GM19397 (cell line): ENCODE data around the gene PKD1L1.
"Not testable (repeated sequence)": the region's sequence is repeated elsewhere in the genome, so short reads cannot be mapped to it uniquely, and the experiment has no call there.

Experiments
- ATAC-seq: cut with Tn5 transposase; IDR thresholded peaks from one replicate; pipeline ENCODE4 v1.9.1; 2021; ENCODE audit warnings: mild to moderate bottlenecking, moderate library complexity; ENCODE audit not compliant: unreplicated experiment

Gene PKD1L1

GRCh38 chr7:47957156-47957555 lies 8.9 kb upstream of the PKD1L1 start:
- ATAC-seq, result no peak

DNA sequence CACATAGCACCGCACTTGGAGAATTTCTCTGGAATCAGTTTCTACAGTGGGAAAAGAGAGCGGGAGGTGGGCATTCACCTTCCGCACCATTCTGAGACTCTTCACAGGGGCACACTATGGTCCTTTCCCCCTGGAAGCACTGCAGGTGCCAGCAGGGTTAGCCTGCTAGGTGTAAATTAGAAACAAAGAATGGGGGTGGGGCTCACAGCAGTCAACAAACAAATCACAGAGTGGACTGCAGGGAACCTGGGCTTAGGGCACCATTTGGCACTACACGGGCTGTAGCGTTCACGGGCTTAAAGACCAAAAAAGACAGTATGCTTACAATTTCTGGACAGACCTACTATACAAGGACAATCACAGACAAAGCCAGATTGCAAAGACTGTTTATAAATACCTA lies 8.0 kb upstream of the PKD1L1 start:
- ATAC-seq, result no peak

- ATAC-seq, result peak; percentile 24
Observed at GRCh38 chr7:47954231-47954911, 6.1 kb upstream of the PKD1L1 start.

DNA sequence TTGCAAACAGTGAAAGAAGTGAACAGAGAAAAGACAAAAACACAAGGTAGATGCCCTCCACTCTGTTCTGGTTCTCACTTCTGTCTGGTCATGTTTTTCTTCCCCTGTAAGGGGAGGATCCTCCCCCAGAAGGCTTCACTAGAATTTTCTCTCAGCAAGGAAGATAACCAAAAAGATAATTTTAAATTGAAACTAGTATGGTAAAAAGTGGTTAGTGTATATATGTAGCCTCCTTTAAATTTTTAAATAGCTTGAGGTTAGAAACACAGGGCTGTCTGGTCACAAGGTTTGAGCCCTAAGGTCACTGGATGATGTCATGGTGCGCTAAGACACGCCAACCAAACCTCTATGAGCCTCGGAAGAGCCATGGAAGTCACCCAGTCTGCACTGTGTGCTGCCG lies 5.6 kb upstream of the PKD1L1 start:
- ATAC-seq, result peak; percentile 62

GRCh38 chr7:47952224-47952623 lies 4.0 kb upstream of the PKD1L1 start:
- no peak for ATAC-seq

DNA sequence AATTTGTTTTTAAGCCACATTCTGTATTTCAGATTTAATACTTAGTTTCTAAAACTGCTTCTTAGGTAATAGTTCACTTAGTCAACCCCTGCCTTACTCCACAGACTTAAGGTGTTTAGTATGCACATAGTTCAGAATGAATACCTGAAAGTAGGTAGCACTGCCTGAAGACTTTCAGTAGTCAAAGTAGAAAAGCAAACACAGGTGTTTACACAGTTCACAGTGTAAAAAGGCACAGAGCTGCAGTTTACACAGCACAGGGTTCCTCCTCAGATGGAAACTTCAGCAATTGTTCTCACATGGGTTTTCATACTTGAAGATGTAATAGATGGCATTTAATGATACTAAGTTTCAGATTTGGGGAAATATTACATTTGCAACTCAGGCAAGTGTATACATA lies 3.1 kb upstream of the PKD1L1 start:
- ATAC-seq, result no peak

DNA sequence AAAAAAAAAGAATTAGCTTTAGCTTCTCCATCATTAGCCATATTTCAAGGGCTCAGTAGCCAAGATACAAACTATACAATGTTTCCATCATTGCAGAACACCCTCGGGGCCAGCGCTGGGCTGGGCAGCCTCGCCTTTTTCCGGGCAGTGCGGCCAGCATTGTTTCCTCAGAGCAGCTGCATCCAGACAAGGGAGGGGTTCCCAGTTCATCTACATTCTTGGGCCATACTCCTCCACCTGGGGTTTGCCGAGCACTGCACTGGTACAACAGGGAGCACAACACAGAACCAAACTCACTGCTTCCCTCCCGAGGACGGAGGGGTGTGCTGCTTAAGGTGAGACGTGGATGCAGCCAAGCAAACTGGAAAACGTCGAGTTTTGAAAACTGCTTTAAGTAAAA lies 2.4 kb upstream of the PKD1L1 start:
- no peak for ATAC-seq

DNA sequence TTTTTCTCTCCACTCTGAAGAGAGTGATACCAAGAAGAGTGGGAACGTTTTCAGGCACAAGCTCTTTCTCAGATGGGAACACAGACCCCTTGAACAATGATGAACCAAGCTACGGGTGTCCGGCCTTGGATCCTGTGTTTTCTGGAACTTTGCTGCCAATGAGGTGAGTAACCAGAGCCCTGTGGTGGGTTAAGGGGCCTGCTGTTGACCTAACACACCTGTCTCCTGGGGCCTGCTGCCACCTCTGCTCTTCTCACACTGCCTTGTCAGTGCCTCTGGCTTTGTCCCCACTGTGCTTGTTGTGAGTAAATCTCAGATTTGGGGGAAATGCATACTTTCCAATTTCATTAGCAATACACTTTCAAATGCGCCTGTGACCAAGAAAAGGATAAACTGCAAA lies 1.4 kb upstream of the PKD1L1 start:
- no peak for ATAC-seq

DNA sequence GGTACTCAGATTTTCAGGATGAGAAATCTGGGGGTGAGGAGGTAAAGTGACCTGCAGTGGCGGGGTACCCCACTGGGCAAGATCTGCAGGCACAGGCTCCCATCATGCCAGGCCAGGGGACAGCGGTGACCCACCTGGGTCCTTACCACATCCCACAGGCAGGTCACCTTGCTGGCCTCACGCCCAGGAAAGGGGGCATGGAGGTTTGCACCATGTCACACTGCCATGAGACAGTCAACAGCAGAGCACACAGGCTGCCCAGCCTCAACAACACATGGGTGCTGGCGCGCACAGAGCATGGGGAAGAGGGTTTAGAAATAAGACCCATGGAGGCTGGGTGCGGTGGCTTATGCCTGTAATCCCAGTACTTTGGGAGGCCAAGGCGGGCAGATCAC lies 914 bp downstream of the PKD1L1 start:
- no peak for ATAC-seq

GRCh38 chr7:47946581-47947354 lies 1.5 kb downstream of the PKD1L1 start:
- ATAC-seq, result no peak

DNA sequence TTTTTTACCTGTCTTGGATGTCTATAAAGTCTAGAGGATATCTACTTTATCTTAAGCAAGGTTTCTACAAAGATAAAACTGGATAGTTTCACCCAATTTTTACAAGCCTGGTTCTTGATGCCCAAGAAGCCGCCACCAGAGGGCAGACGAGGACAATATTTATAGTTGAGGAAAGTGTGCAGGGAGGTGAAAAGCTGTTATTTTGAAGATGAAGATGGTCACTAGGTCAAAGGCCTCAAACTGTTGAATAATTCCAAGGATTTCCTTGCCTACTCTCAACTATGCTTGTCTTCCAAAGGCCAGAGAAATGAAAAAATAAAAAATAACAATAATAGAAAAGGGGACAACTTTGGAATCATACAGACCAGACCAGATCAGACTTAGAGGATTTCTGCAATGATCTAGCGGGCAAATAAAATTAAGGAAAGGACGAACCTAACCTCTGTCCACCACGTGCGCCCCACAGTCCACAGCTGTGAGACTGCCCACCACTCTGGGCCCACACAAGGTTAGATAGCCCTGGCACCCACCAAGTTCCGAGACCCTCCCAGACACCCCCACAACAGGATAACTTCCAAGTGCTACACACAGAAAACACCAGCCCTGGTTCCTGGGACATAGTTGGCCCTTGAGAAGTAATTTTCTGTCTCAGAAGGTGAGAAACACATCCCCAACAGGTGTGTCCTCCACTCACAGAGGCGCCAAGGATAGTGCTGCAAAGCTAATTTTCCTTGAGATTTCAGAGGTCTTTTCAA lies 2.8 kb downstream of the PKD1L1 start:
- no peak for ATAC-seq

DNA sequence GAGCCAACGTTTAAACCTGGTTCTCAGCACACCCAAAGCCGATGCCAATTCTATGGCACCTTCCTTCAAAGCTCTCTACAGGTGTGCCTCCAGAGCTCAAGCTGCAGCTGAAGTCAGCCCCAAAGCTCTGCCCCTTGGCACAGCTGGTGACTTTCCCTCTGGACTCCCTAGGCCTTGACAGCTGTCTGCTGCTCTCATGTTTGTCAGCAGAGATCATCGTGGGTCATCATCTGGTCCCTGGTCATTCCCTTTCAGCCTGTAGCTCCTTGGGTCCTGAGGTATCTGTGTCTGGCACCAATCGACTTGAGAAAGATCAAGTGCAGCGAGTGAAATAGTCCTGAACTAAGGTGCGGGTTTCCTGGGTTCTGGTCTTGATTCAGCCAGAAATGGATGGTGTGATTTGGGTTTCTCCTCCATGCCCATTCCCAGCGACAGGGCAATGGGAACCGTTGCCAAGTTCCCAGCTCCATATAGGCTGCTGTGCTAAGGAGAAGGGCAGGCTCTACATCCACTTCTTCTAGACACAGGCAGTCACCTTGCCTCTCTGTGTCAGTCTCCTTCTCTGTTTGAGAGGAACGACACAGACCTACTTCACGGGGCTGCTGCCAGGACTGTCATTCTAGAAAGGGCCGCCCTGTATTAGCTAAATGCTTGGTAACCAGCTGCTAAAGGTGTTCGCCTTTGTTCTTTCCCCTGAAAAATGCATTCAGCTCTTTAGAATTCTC lies 3.6 kb downstream of the PKD1L1 start:
- ATAC-seq, result no peak

DNA sequence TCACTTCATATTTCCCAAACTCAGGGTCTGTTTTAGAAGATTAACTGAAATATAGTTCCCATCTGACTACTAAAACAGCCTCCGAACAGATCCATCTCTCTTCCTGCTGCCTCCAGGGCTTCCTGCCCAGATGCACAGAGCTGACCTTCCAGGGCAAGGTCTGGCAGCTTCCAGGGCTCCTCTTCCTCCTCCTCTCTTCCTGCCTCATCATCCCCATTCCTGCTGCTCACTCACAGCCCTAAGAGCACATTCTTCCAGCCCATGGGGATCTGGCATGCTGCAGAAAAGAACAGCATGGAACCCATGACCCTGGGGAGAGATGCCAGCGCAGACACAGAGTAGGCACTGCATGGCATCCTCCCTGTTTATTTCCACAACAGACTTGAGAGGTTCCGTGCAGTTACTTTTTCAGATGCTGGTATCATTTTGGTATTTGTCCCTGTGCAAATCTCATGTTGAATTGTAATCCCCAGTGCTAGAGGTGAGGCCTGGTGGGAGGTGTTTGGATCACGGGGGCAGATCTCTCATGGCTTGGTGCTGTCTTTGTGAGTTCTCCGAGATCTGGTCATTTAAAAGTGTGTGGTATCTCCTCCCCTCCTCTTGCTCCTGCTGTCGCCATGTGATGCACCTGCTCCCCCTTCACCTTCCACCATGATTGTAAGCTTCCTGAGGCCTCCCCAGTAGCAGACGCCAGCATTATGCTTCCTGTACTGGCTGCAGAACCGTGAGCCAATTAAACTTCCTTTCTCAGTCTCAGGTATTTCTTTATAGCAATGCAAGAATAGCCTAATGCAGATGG lies 4.4 kb downstream of the PKD1L1 start:
- no peak for ATAC-seq

DNA sequence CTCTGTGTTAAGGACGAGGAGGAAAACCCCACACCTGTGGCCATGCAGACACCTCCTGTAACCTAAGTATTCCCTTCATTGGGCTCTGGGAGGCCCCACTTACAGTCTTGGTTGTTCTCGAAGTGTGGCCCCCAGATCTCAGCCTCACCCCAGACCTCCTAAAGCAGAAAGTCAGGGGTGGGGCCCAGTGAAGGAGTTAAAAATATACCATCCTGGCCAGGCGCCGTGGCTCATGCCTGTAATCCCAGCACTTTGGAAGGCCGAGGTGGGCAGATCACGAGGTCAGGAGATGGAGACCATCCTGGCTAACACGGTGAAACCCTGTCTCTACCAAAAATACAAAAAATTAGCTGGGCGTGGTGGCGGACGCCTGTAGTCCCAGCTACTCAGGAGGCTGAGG lies 5.6 kb downstream of the PKD1L1 start:
- ATAC-seq, result not testable (repeated sequence)

DNA sequence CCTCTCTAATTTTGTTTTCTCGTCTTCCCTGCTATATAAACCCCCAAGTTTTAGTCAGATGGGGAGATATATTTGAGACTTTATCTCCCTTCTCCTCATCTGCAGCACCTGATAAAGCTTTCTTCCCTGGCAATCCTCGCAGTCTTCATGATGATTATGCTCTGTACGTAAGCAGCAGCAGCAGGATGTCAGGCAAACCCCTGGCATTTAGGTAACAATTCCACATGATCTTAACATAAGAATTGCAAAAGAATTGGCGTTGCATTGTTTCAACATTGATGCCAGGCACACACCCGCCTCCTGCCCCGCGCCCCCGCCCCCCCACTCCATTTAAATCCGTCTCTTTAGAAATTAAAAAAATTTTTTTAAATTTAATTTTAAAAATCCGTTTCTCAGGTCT lies 6.1 kb downstream of the PKD1L1 start:
- no peak for ATAC-seq

DNA sequence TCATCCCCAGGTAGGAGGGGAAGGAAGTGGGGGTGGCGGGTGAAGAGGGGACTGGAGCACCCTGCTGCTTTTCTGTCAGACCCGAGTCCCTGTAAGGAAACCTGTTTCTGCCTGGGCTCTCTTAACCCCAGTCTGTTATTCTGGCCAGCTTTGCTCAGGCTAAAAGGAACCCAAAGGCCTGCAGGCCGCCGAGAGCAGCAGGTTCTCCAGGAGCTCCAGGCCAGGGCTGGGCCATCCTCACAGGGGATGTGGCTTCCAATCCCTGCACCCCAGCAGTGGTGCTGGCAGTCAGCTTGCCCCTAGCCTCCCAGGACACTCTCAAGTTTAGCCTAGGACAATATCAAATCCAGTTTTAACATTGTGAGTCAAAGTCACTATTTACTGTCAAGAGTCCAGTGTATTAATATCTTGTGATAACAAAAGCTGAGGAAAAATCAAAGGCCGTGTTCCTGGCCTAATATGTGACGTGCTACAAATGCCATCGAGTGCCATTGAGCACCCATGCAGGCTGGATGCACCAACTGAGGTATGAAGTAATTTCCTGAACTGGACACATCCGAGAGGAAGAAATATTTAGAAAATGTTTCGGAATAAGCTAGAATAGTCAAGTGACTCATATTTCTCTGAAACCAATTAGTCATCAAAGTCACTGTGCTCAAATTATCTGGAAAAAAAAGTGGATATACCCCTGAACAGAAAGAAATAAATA lies 7.0 kb downstream of the PKD1L1 start:
- no peak for ATAC-seq

DNA sequence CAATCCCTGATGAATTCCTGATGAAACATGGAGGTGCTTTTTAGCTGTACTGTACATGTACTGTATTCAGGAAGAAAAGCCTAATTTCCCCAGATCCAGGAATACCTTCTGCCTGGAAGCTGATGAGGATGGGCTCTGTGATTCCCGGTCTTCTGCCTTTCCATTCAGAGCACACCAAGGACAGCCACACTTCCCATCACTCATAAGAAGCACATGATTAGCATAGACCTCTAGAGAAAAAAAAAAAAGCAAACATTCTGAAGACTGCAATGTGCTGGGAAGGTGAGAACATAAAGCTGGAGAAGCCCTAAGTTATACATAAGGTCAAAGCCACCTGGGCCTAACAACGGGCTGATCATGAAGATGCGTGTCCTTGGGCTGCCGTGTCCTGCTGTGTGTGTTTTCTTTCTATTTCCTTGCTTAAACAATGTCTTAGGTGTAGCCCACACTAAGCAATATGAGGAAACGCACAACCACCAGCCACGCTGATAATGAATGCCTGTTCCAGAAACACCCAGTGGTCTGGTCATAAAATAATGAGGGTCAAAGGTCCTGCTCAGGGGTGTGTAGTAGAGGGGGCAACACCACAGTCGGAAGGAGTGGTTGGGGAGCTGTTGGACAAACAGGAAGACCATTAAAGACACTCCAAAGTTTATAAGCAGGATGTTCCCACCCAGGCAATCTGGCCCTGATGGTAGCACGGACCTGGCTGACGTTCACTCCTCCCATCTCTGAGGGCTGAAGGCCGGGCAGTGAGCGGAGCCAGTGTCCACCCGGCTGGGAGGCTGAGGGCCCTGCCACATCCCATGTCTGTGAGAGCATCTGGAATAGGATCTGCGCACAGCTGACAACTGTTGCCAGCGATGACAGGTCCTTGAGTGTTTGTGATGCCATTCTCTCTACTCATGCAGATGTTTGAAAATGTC lies 7.9 kb downstream of the PKD1L1 start:
- no peak for ATAC-seq

- ATAC-seq, result no peak
Observed at GRCh38 chr7:47939425-47940036, 8.7 kb downstream of the PKD1L1 start.
